Tibial nerve (tissue), 3 donors: Measurements from ENCODE around the gene TRIM49C.
"Not testable (repeated sequence)": the region's sequence is repeated elsewhere in the genome, so short reads cannot be mapped to it uniquely, and the experiment has no call there.

Experiments used
- POLR2A ChIP-seq, 2 donors: fragments of 450-650 bp; IDR thresholded peaks; one replicate each; pipeline ENCODE4 v1.6.1; 2017; ENCODE audit warnings: antibody characterized with exemption in 2 of 2, mild to moderate bottlenecking in 2 of 2, moderate library complexity in 2 of 2
- TF ChIP-seq, protein P1 (sequence below), 5 experiments: fragments of 200-600 bp in 3 of 5; fragments of 450-650 bp in 2 of 5; sonication (generic) in 3 of 5; IDR thresholded peaks; one replicate each; pipeline ENCODE4 v1.5.1; 2016 to 2019; ENCODE audit warnings: antibody characterized with exemption in 5 of 5, mild to moderate bottlenecking in 3 of 5, moderate library complexity in 2 of 5

DNA sequence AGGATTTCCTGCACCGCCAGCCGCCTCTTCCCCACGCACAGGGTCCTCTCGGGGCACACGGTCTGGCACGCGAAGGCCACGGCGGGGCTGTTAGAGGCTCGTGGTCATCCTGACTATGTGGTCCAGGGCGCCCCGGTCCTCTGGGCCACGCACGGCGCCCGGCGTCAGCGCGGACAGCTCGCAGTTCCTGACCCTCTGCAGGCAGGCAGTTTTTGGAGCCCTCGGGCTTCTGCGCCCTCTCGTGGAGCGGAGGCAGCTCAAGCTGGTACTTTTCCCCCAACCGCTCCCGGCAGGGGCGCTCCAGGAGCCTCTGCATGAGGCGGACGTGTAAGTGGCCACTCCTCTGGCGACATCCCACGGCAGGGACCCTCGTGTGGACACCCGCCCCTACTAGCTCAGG, 21.4 kb downstream of the TRIM49C start:
- not testable (repeated sequence) for TF ChIP-seq POLR2A (IDR thresholded peaks at IDR 0.05)
- TF ChIP-seq, protein P1, sequence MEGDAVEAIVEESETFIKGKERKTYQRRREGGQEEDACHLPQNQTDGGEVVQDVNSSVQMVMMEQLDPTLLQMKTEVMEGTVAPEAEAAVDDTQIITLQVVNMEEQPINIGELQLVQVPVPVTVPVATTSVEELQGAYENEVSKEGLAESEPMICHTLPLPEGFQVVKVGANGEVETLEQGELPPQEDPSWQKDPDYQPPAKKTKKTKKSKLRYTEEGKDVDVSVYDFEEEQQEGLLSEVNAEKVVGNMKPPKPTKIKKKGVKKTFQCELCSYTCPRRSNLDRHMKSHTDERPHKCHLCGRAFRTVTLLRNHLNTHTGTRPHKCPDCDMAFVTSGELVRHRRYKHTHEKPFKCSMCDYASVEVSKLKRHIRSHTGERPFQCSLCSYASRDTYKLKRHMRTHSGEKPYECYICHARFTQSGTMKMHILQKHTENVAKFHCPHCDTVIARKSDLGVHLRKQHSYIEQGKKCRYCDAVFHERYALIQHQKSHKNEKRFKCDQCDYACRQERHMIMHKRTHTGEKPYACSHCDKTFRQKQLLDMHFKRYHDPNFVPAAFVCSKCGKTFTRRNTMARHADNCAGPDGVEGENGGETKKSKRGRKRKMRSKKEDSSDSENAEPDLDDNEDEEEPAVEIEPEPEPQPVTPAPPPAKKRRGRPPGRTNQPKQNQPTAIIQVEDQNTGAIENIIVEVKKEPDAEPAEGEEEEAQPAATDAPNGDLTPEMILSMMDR (IDR thresholded peaks at IDR 0.05), result not testable (repeated sequence)
